Measurements from ENCODE around the gene GCH1.

- TF ChIP-seq CTCF (IDR thresholded peaks at IDR 0.05; ENCODE audit: insufficient read depth, low read length): no peak
- TF ChIP-seq POLR2AphosphoS5 (IDR thresholded peaks at IDR 0.05; ENCODE audit: low read depth): no peak
Observed at GRCh38 chr14:54918427-54918826, 15.8 kb upstream of the GCH1 start.

All from HL-60 (cell line).